Liver (tissue), 9 donors: ENCODE results near the gene MAP2K4. TPM values are rescaled to one million over a fixed set of nuclear protein-coding genes. Genes with fewer than 3 reads are reported as not detected.

ENCODE experiments used
- DNase-seq: peaks from one replicate; pipeline ENCODE4 v3.0.0-alpha.2; 2017; ENCODE audit warnings: low spot score
- H3K27ac ChIP-seq, 2 donors: one replicate each; pipeline ENCODE4 v1.7.0; 2013; ENCODE audit warnings: inconsistent platforms in 2 of 2, low read length in 2 of 2, control low read depth in 1 of 2, low read depth in 1 of 2, mild to moderate bottlenecking in 1 of 2
- H3K27me3 ChIP-seq, 4 donors: one replicate each; pipeline versions ENCODE4 v1.6.1 to v1.7.0; 2013; ENCODE audit warnings: low read length in 3 of 4, inconsistent platforms in 1 of 4, mild to moderate bottlenecking in 1 of 4, moderate library complexity in 1 of 4; ENCODE audit not compliant: control insufficient read depth in 4 of 4, insufficient read depth in 4 of 4
- H3K36me3 ChIP-seq, 4 donors: one replicate each; pipeline versions ENCODE4 v1.6.1 to v1.7.0; 2013; ENCODE audit warnings: low read length in 3 of 4, mild to moderate bottlenecking in 3 of 4, low read depth in 1 of 4, moderate library complexity in 1 of 4; ENCODE audit not compliant: control insufficient read depth in 4 of 4, insufficient read depth in 3 of 4
- H3K4me1 ChIP-seq, 4 donors: one replicate each; pipeline versions ENCODE4 v1.6.1 to v1.7.0; 2013; ENCODE audit warnings: low read length in 3 of 4, mild to moderate bottlenecking in 3 of 4, moderate library complexity in 1 of 4; ENCODE audit not compliant: control insufficient read depth in 4 of 4, insufficient read depth in 4 of 4
- H3K4me3 ChIP-seq, 3 donors: one replicate each; pipeline versions ENCODE4 v1.6.1 to v1.7.0; 2013; ENCODE audit warnings: low read length in 3 of 3, control low read depth in 1 of 3, low read depth in 1 of 3, mild to moderate bottlenecking in 1 of 3
- H3K9ac ChIP-seq, 2 donors: one replicate each; pipeline ENCODE4 v1.7.0; 2013; ENCODE audit warnings: low read length in 2 of 2, mild to moderate bottlenecking in 2 of 2, moderate library complexity in 2 of 2, control low read depth in 1 of 2, low read depth in 1 of 2
- H3K9me3 ChIP-seq, 4 donors: one replicate each; pipeline versions ENCODE4 v1.6.1 to v1.7.0; 2013; ENCODE audit warnings: low read length in 3 of 4; ENCODE audit not compliant: control insufficient read depth in 4 of 4
- EGR1 ChIP-seq, 2 donors: IDR thresholded peaks; 2 replicates each; pipeline ENCODE4 v1.6.1; 2016 to 2018; ENCODE audit warnings: antibody characterized with exemption in 2 of 2, low read depth in 2 of 2
- FOXA2 ChIP-seq: IDR thresholded peaks from 2 replicates; pipeline ENCODE4 v1.6.1; 2016; ENCODE audit warnings: antibody characterized with exemption
- GABPA ChIP-seq, 2 donors: IDR thresholded peaks in 1 of 2; conservative IDR thresholded peaks in 1 of 2; 2 replicates each; pipeline ENCODE4 v1.6.1; 2016; ENCODE audit warnings: antibody characterized with exemption in 2 of 2, mild to moderate bottlenecking in 1 of 2, moderate library complexity in 1 of 2
- HNF4A ChIP-seq, 2 donors: conservative IDR thresholded peaks; 2 replicates each; pipeline ENCODE4 v1.6.1; 2016; ENCODE audit warnings: antibody characterized with exemption in 2 of 2, mild to moderate bottlenecking in 2 of 2
- HNF4G ChIP-seq: IDR thresholded peaks from 2 replicates; pipeline ENCODE4 v1.6.1; 2016; ENCODE audit warnings: antibody characterized with exemption
- JUND ChIP-seq, 2 donors: IDR thresholded peaks; 2 replicates each; pipeline ENCODE4 v1.6.1; 2016; ENCODE audit warnings: antibody characterized with exemption in 2 of 2
- NR2F2 ChIP-seq: IDR thresholded peaks from 2 replicates; pipeline ENCODE4 v1.6.1; 2016; ENCODE audit warnings: antibody characterized with exemption
- RAD21 ChIP-seq, 2 donors: IDR thresholded peaks; 2 replicates each; pipeline ENCODE4 v1.6.1; 2016; ENCODE audit warnings: antibody characterized with exemption in 2 of 2, mild to moderate bottlenecking in 2 of 2
- RXRA ChIP-seq, 2 donors: IDR thresholded peaks; 2 replicates each; pipeline ENCODE4 v1.6.1; 2017 to 2018; ENCODE audit warnings: antibody characterized with exemption in 2 of 2, mild to moderate bottlenecking in 1 of 2
- YY1 ChIP-seq: IDR thresholded peaks from 2 replicates; pipeline ENCODE4 v1.6.1; 2016; ENCODE audit warnings: antibody characterized with exemption, mild to moderate bottlenecking
- ZBTB33 ChIP-seq: IDR thresholded peaks from 2 replicates; pipeline ENCODE4 v1.6.1; 2016; ENCODE audit warnings: antibody characterized with exemption
- WGBS: extraction: QIAGEN DNeasy Blood & Tissue Kit; methylation state at CpG from one replicate; pipeline ENCODE4 v1.1.7; 2013; 5-methylcytosine and 5-hydroxymethylcytosine counted together
- polyA plus RNA-seq, 2 donors: library from polyadenylated mRNA; stranded (reverse) in 1 of 2; unstranded in 1 of 2; fragments of 200-250 nt in 1 of 2; fragments of >200 nt in 1 of 2; fragmentation: Nextera tagmentation in 1 of 2; extraction: Ambion mirVana in 1 of 2; gene quantifications; one replicate each; pipeline versions ENCODE4 v1.2.1 to v1.2.3, GENCODE V29; 2013 to 2015
- total RNA-seq, 2 donors: library from RNA; depleted of rRNA; stranded (reverse); fragments of >200 nt; gene quantifications; one replicate each; pipeline ENCODE4 v1.2.3, GENCODE V29; 2014
- TF ChIP-seq, protein P1 (sequence below): IDR thresholded peaks from 2 replicates; pipeline ENCODE4 v1.6.1; 2016; ENCODE audit warnings: antibody characterized with exemption
- TF ChIP-seq, protein P2 (sequence below): fragments of 150-350 bp; IDR thresholded peaks from 2 replicates; pipeline ENCODE4 v1.5.1; 2017; ENCODE audit warnings: improper control_type of control experiment, low read depth, low read length; ENCODE audit not compliant: missing input control
- TF ChIP-seq, protein P3 (sequence below): IDR thresholded peaks from 2 replicates; pipeline ENCODE4 v1.6.1; 2016; ENCODE audit warnings: antibody characterized with exemption, mild to moderate bottlenecking
- donor health status: healthy.
- donor health status: healthy.
- donor health status: healthy.
- donor health status: healthy.
- donor health status: healthy.

The MAP2K4 gene
- total and polyA plus RNA-seq, 4 donors: 9.2 to 23.8 (median 14.7) TPM

GRCh38 chr17:12136243-12136642 is 115.6 kb downstream of the MAP2K4 start:
- no peak for TF ChIP-seq HNF4A (conservative IDR thresholded peaks at IDR 0.05)
- TF ChIP-seq RXRA (IDR thresholded peaks at IDR 0.05): no peak
- no peak for TF ChIP-seq ZBTB33
- no peak for TF ChIP-seq EGR1 (IDR thresholded peaks at IDR 0.05; ENCODE audit: low read depth in 2 of 2)
- TF ChIP-seq NR2F2: no peak
- TF ChIP-seq HNF4G: no peak
- TF ChIP-seq FOXA2: no peak
- TF ChIP-seq, protein P1, sequence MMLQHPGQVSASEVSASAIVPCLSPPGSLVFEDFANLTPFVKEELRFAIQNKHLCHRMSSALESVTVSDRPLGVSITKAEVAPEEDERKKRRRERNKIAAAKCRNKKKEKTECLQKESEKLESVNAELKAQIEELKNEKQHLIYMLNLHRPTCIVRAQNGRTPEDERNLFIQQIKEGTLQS: no peak
- no peak for TF ChIP-seq GABPA (IDR thresholded peaks at IDR 0.05 in 1 of 2, conservative IDR thresholded peaks at IDR 0.05 in 1 of 2)
- no peaks in the 10 kb centered on the region for H3K4me1 ChIP-seq
- no peak overlapping the region for H3K9ac ChIP-seq
- H3K36me3 ChIP-seq: peaks cover 1 to 34% (median 17%) of the 10 kb centered on the region in 4 donors
- WGBS: 100% methylated on average over 1 of the region's 1 CpG
- no peak overlapping the region for H3K4me3 ChIP-seq
- H3K27me3 ChIP-seq: no peaks in the 10 kb centered on the region
- peaks cover 0 to 4% (median 0%) of the 10 kb centered on the region in 4 donors for H3K9me3 ChIP-seq
- no peak for DNase-seq
- no peak overlapping the region for H3K27ac ChIP-seq

DNA sequence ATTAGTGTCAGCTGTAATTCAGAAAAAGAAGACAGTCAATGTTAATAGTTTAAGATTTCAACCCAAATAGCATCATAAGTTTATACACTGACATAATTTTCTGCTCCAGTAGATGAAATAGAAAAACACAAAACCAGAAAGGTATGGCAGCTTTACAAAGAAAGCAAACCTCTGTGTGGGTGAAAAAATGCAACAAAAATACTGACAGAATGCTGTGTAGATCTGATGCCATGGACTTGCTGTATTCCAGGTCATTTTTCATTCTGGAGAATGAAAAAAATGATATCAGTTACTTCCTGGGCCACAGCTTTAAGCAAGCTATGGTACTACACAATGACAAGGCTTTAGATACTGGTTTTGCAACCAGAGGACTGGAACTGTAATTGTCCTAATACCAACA is 116.0 kb downstream of the MAP2K4 start:
- Histone ChIP-seq H3K4me3 (no peak overlapping the region), H3K4me1 (no peaks in the 10 kb centered on the region), H3K36me3 (peaks cover 1 to 38% (median 21%) of the 10 kb centered on the region in 4 donors), H3K9ac (no peak overlapping the region), H3K9me3 (peaks cover 0 to 4% (median 0%) of the 10 kb centered on the region in 4 donors), H3K27ac (no peak overlapping the region), H3K27me3 (no peaks in the 10 kb centered on the region)
- no peak for TF ChIP-seq JUND (IDR thresholded peaks at IDR 0.05)
- no peak for TF ChIP-seq FOXA2
- TF ChIP-seq GABPA (IDR thresholded peaks at IDR 0.05 in 1 of 2, conservative IDR thresholded peaks at IDR 0.05 in 1 of 2): no peak
- no peak for TF ChIP-seq YY1
- no peak for TF ChIP-seq HNF4G
- TF ChIP-seq RXRA (IDR thresholded peaks at IDR 0.05): no peak
- TF ChIP-seq, protein P2, sequence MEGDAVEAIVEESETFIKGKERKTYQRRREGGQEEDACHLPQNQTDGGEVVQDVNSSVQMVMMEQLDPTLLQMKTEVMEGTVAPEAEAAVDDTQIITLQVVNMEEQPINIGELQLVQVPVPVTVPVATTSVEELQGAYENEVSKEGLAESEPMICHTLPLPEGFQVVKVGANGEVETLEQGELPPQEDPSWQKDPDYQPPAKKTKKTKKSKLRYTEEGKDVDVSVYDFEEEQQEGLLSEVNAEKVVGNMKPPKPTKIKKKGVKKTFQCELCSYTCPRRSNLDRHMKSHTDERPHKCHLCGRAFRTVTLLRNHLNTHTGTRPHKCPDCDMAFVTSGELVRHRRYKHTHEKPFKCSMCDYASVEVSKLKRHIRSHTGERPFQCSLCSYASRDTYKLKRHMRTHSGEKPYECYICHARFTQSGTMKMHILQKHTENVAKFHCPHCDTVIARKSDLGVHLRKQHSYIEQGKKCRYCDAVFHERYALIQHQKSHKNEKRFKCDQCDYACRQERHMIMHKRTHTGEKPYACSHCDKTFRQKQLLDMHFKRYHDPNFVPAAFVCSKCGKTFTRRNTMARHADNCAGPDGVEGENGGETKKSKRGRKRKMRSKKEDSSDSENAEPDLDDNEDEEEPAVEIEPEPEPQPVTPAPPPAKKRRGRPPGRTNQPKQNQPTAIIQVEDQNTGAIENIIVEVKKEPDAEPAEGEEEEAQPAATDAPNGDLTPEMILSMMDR: no peak
- TF ChIP-seq RAD21 (IDR thresholded peaks at IDR 0.05): no peak
- TF ChIP-seq, protein P3, sequence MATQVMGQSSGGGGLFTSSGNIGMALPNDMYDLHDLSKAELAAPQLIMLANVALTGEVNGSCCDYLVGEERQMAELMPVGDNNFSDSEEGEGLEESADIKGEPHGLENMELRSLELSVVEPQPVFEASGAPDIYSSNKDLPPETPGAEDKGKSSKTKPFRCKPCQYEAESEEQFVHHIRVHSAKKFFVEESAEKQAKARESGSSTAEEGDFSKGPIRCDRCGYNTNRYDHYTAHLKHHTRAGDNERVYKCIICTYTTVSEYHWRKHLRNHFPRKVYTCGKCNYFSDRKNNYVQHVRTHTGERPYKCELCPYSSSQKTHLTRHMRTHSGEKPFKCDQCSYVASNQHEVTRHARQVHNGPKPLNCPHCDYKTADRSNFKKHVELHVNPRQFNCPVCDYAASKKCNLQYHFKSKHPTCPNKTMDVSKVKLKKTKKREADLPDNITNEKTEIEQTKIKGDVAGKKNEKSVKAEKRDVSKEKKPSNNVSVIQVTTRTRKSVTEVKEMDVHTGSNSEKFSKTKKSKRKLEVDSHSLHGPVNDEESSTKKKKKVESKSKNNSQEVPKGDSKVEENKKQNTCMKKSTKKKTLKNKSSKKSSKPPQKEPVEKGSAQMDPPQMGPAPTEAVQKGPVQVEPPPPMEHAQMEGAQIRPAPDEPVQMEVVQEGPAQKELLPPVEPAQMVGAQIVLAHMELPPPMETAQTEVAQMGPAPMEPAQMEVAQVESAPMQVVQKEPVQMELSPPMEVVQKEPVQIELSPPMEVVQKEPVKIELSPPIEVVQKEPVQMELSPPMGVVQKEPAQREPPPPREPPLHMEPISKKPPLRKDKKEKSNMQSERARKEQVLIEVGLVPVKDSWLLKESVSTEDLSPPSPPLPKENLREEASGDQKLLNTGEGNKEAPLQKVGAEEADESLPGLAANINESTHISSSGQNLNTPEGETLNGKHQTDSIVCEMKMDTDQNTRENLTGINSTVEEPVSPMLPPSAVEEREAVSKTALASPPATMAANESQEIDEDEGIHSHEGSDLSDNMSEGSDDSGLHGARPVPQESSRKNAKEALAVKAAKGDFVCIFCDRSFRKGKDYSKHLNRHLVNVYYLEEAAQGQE: no peak
- no peak for DNase-seq
